GM18505 (cell line): ENCODE results near the gene TTC29.
"Not testable (repeated sequence)": the region's sequence is repeated elsewhere in the genome, so short reads cannot be mapped to it uniquely, and the experiment has no call there.

Experiments used
- ATAC-seq: cut with Tn5 transposase; IDR thresholded peaks from one replicate; pipeline ENCODE4 v1.9.1; 2021; ENCODE audit not compliant: unreplicated experiment
- POLR2A ChIP-seq: IDR thresholded peaks from 4 replicates; pipeline ENCODE4 v1.6.1; 2011; ENCODE audit warnings: borderline replicate concordance; ENCODE audit not compliant: insufficient read depth, insufficient read length; ENCODE audit errors: extremely low read depth

The TTC29 gene

DNA sequence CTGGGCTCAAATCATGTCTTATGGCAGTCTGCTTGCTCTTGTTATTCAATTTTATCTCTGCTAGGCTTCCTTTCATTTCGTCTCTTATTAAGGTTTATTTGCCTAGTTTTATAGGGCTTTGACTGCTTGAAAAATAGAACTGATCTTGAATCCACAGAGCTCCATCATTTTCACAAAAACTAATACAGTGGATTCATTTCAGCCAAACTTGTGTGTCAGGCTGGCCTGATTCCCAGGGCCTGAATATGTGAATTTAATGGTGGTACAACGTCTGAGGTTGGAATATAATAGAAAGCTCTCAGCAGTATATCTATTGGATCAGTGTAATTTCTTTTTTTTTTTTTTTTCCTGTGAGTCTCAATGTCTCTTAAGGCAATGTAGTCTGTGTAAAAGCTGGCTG, 183.6 kb downstream of the TTC29 start:
- no peak for ATAC-seq
- TF ChIP-seq POLR2A = no peak

DNA sequence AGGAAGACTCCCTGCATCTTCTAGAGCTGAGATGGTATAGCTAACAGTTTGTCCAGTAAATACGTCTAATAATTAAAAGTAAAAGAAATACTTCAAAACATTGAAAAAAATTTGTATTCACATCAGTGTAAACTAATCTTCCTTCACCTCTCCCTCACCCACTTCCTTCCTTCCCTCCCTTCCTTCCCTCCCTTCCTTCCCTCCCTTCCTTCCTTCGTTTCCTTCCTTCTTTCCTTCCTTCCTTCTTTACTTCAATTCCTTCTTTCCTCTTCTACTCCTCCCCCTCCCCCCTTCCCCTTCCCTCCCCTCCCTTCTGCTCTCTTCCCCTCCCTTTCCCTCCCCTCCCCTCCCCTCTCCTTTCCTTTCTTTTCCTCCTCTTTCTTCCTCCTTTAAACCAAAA, 203.2 kb downstream of the TTC29 start:
- TF ChIP-seq POLR2A = no peak

GRCh38 chr4:146739182-146739581, 206.5 kb downstream of the TTC29 start:
- TF ChIP-seq POLR2A = no peak
- ATAC-seq = no peak

More for the DNA sequence above, 203.2 kb downstream of the TTC29 start:
- ATAC-seq = no peak

- not testable (repeated sequence) for ATAC-seq
These were observed 222.1 kb downstream of the TTC29 start for GRCh38 chr4:146723519-146723918.

- TF ChIP-seq POLR2A = no peak
- no peak for ATAC-seq
These were observed 235.7 kb downstream of the TTC29 start for GRCh38 chr4:146709956-146710355.

DNA sequence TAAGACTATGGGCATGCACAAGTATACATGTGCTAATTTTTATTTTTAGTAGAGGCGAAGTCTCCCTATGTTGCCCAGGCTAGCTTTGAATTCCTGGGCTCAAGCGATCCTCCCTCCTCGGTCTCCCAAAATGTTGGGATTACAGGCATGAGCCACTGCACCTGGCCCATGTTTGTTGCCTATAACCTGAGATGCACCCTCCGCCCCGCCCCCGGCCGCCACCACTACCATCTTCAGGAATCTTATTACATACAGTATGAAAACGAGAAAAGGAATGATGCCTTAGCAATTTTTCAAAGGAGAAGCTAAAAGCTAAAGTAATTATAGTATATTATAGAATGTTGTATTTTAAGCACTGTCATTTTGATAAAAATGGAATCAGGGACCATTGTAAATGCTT, 245.8 kb downstream of the TTC29 start:
- no peak for TF ChIP-seq POLR2A
- no peak for ATAC-seq

- no peak for ATAC-seq
- no peak for TF ChIP-seq POLR2A
These were observed 270.7 kb downstream of the TTC29 start for GRCh38 chr4:146674829-146675570.

DNA sequence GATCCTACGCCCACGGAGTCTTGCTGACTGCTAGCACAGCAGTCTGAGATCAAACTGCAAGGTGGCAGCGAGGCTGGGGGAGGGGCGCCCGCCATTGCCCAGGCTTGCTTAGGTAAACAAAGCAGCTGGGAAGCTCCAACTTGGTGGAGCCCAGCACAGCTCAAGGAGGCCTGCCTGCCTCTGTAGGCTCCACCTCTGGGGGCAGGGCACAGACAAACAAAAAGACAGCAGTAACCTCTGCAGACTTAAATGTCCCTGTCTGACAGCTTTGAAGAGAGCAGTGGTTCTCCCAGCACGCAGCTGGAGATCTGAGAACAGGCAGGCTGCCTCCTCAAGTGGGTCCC, 281.7 kb downstream of the TTC29 start:
- not testable (repeated sequence) for ATAC-seq

DNA sequence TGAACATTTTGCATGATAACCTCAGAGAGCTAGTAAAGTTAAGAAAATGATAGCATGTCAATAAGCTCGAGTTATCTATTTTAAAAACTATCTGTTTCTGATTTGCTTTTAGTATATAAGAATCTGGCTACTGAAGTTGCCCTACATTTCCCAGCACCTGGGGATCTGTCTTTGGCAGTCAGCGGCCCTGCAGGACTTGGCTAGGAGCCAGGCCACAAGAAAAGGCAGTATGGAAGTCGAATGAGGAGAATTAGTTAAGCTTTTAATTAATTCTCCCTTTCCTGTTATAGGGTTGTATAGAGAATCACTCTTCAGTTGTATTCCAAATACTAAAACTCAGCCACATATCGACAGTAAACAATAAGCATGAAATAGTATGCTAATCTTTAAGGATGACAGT, 284.3 kb downstream of the TTC29 start:
- no peak for TF ChIP-seq POLR2A
- ATAC-seq = no peak
